Vagina (tissue), 2 donors: ENCODE measurements around the gene C6orf62. TPM values are rescaled to one million over a fixed set of nuclear protein-coding genes. Genes with fewer than 3 reads are reported as not detected.
"Not testable (repeated sequence)": the region's sequence is repeated elsewhere in the genome, so short reads cannot be mapped to it uniquely, and the experiment has no call there.

ENCODE experiments used
- DNase-seq, 2 donors: peaks; one replicate each; pipeline ENCODE4 v3.0.0-alpha.2; 2017; ENCODE audit errors: extremely low spot score in 2 of 2
- H3K27ac ChIP-seq: fragments of 200-600 bp; sonication (generic); one replicate; pipeline ENCODE4 v1.5.1; 2019
- H3K27me3 ChIP-seq: fragments of 200-600 bp; sonication (generic); one replicate; pipeline ENCODE4 v1.5.1; 2019
- H3K36me3 ChIP-seq, 2 donors: fragments of 200-600 bp; sonication (generic); one replicate each; pipeline ENCODE4 v1.5.1; 2017 to 2019
- H3K4me1 ChIP-seq: fragments of 200-600 bp; sonication (generic); one replicate; pipeline ENCODE4 v1.5.1; 2019
- H3K4me3 ChIP-seq, 2 donors: fragments of 200-600 bp; sonication (generic); 1 replicate in 1 of 2; 2 replicates in 1 of 2; pipeline ENCODE4 v1.5.1; 2016 to 2019
- H3K9me3 ChIP-seq: fragments of 200-600 bp; sonication (generic); one replicate; pipeline ENCODE4 v1.5.1; 2019
- POLR2A ChIP-seq, 2 donors: fragments of 450-650 bp; IDR thresholded peaks; one replicate each; pipeline ENCODE4 v1.6.1; 2017; ENCODE audit warnings: antibody characterized with exemption in 2 of 2, mild to moderate bottlenecking in 2 of 2, moderate library complexity in 2 of 2
- POLR2AphosphoS5 ChIP-seq, 2 donors: sonication (generic); formaldehyde crosslinking; IDR thresholded peaks; one replicate each; pipeline ENCODE4 v1.9.0; 2017; ENCODE audit warnings: antibody characterized with exemption in 2 of 2, mild to moderate bottlenecking in 2 of 2, low read depth in 1 of 2; ENCODE audit not compliant: insufficient read depth in 1 of 2
- intact Hi-C: fragments of 100-400 bp; cut with DNase I; formaldehyde crosslinking; loops from one replicate; pipeline ENCODE4 v1.15.1; 2023
- total RNA-seq: library from RNA; depleted of rRNA; stranded (reverse); fragments of >200 nt; gene quantifications from one replicate; pipeline ENCODE4 v1.2.3, GENCODE V29; 2016
- TF ChIP-seq, protein P1 (sequence below), 3 experiments: fragments of 450-650 bp in 2 of 3; fragments of 200-600 bp in 1 of 3; sonication (generic) in 1 of 3; IDR thresholded peaks; one replicate each; pipeline ENCODE4 v1.5.1; 2017 to 2019; ENCODE audit warnings: antibody characterized with exemption in 3 of 3, mild to moderate bottlenecking in 2 of 3, moderate library complexity in 2 of 3

Gene C6orf62
- total RNA-seq, 1 donor from 2014 or later, result 45.2 TPM

DNA sequence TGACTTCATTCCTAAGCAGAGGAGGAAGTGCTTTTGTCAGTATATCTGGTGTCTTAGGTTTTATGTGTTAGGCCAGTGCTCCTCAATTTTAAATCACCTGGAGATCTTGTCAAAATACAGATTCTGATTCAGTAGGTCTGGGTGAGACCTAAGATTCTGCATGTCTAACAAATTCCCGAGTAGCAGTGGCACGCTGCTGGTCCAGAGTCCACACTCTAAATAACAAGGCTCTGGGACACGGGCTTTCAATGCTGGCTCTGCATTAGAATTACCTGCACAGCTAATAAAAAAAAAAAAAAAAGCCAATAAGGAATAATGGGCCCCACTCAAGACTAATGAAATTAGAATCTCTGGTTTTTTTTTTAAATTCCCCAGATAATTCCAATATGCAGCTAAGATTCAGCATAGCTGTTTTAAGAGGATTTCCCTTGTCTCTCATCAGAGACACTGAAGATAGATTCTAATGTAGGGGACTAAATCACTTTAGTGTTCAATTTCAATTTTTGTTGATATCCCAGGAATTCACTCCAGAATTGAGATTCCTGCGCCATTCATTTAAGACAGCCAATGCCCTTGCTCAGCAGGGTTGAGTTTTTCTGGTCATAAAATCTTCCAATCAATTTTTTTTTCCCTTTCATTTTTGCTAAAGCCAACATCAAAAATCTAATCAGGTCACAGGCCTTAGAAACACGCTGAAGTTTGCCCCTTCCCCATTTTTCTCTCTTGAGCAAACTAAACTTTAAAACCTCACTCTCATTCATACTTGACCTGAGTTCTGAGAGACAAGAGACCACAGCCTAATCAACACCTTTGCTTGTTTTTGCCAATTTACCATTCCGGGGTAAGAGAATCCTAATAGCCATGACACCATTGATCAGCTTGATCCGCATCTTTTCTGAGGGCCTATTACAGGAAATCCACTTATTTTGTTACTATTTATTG is 54.6 kb downstream of the C6orf62 start:
- peaks cover 52% of the 10 kb centered on the region for H3K4me1 ChIP-seq
- no peaks in the 10 kb centered on the region for H3K27me3 ChIP-seq
- intact Hi-C loops, result no loop called here
- no peak for DNase-seq
- H3K4me3 ChIP-seq, result no peak overlapping the region
- H3K36me3 ChIP-seq, result peaks cover 0 to 6% of the 10 kb centered on the region in 2 donors
- TF ChIP-seq POLR2AphosphoS5 (IDR thresholded peaks at IDR 0.05; ENCODE audit: insufficient read depth in 1 of 2, low read depth in 1 of 2), result no peak
- TF ChIP-seq, protein P1, sequence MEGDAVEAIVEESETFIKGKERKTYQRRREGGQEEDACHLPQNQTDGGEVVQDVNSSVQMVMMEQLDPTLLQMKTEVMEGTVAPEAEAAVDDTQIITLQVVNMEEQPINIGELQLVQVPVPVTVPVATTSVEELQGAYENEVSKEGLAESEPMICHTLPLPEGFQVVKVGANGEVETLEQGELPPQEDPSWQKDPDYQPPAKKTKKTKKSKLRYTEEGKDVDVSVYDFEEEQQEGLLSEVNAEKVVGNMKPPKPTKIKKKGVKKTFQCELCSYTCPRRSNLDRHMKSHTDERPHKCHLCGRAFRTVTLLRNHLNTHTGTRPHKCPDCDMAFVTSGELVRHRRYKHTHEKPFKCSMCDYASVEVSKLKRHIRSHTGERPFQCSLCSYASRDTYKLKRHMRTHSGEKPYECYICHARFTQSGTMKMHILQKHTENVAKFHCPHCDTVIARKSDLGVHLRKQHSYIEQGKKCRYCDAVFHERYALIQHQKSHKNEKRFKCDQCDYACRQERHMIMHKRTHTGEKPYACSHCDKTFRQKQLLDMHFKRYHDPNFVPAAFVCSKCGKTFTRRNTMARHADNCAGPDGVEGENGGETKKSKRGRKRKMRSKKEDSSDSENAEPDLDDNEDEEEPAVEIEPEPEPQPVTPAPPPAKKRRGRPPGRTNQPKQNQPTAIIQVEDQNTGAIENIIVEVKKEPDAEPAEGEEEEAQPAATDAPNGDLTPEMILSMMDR (IDR thresholded peaks at IDR 0.05), result no peak
- TF ChIP-seq POLR2A (IDR thresholded peaks at IDR 0.05), result no peak
- H3K27ac ChIP-seq, result no peak overlapping the region
- H3K9me3 ChIP-seq, result no peaks in the 10 kb centered on the region

DNA sequence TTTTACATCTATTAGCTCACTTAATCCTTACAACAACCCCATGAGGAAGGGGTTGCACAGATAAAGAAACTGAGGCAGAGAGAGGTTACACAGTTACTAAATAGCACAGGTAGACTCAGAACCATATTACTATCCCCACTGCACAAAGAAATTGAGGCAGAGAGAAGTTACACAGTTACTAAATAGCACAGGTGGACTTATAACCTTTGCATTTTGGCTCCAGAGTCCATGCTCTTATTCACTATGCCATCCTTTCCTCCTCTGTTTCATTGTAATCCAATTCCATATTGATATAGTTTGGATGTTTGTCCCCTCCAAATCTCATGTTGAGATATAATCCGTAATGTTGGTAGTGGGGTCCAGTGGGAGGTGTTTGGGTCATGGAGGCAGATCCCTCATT is 55.8 kb downstream of the C6orf62 start:
- Histone ChIP-seq H3K36me3 (peaks cover 0 to 6% of the 10 kb centered on the region in 2 donors), H3K27me3 (no peaks in the 10 kb centered on the region), H3K9me3 (no peaks in the 10 kb centered on the region), H3K4me3 (no peak overlapping the region), H3K4me1 (peaks cover 47% of the 10 kb centered on the region), H3K27ac (no peak overlapping the region)
- TF ChIP-seq POLR2A (IDR thresholded peaks at IDR 0.05), result no peak
- TF ChIP-seq, protein P1 (IDR thresholded peaks at IDR 0.05), result no peak
- TF ChIP-seq POLR2AphosphoS5 (IDR thresholded peaks at IDR 0.05; ENCODE audit: insufficient read depth in 1 of 2, low read depth in 1 of 2), result no peak
- intact Hi-C loops, result no loop called here
- DNase-seq, result no peak

DNA sequence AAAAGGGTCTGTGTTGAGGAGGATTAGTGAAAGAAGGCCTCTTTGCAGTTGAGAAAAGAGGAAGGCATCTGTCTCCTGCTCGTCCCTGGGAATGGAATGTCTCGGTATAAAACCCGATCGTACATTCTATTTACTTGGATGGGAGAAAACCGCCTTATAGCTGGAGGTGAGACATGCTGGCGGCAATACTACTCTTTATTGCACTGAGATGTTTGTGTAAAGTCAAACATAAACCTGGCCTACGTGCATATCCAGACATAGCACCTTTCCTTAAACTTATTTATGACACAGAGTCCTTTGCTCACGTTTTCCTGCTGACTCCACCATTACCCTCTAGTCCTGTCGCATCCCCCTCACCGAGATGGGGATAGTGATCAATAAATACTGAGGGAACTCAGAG is 56.7 kb downstream of the C6orf62 start:
- TF ChIP-seq, protein P1 (IDR thresholded peaks at IDR 0.05), result no peak
- no peak for TF ChIP-seq POLR2AphosphoS5 (IDR thresholded peaks at IDR 0.05; ENCODE audit: insufficient read depth in 1 of 2, low read depth in 1 of 2)
- TF ChIP-seq POLR2A (IDR thresholded peaks at IDR 0.05), result no peak
- no peak for DNase-seq
- Histone ChIP-seq H3K9me3 (no peaks in the 10 kb centered on the region), H3K4me1 (peaks cover 39% of the 10 kb centered on the region), H3K27ac (no peak overlapping the region), H3K4me3 (no peak overlapping the region), H3K27me3 (no peaks in the 10 kb centered on the region), H3K36me3 (peaks cover 0 to 7% of the 10 kb centered on the region in 2 donors)
- intact Hi-C loops, result no loop called here

DNA sequence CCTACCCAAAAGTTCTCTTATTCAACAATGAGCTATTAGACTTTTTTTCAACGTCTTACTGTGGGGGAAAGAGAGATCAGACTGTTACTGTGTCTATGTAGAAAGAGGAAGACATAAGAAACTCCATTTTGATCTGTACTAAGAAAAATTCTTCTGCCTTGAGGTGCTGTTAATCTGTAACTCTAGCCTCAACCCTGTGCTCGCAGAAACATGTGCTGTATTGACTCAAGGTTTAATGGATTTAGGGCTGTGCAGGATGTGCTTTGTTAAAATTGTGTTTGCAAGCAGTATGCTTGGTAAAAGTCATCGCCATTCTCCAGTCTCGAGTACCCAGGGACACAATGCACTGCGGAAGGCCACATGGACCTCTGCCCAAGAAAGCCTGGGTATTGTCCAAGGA is 57.2 kb downstream of the C6orf62 start:
- H3K4me3 ChIP-seq, H3K27me3 ChIP-seq, H3K9me3 ChIP-seq, H3K27ac ChIP-seq, intact Hi-C loops, DNase-seq: not testable (repeated sequence)
- Histone ChIP-seq H3K36me3 (peaks cover 0 to 12% of the 10 kb centered on the region in 2 donors), H3K4me1 (peaks cover 39% of the 10 kb centered on the region)

DNA sequence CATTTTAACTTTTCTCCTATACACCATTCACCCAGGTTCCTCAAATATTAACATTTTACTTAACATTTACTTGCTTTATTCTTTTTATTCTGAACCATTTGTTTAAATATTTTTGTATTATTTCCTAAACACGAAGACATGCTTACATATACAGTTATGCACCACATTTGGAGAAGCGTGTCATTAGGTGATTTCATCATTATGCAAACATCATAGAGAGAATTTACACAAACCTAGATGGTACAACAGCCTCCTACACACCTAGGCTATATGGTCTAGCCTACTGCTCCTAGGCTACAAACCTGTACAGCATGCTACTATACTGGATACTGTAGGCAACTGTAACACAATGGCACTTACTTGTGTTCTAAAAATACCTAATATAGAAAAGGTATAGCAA is 58.8 kb downstream of the C6orf62 start:
- TF ChIP-seq POLR2AphosphoS5 (IDR thresholded peaks at IDR 0.05; ENCODE audit: insufficient read depth in 1 of 2, low read depth in 1 of 2) (no peak), POLR2A (IDR thresholded peaks at IDR 0.05) (no peak)
- TF ChIP-seq, protein P1 (IDR thresholded peaks at IDR 0.05), result no peak
- Histone ChIP-seq H3K27ac (no peak overlapping the region), H3K4me3 (no peak overlapping the region), H3K9me3 (no peaks in the 10 kb centered on the region), H3K36me3 (peaks cover 0 to 15% of the 10 kb centered on the region in 2 donors), H3K4me1 (peaks cover 28% of the 10 kb centered on the region), H3K27me3 (no peaks in the 10 kb centered on the region)
- intact Hi-C loops, result no loop called here
- DNase-seq, result no peak
